Activated naive CD8-positive, alpha-beta T cell treated with anti-CD3 and anti-CD28 coated beads, Interleukin-2, amount 50 U/mL, for 16 hours (primary cell): Measurements from ENCODE around the gene ARL6IP5.

Experiments used
- DNase-seq: peaks from one replicate; pipeline ENCODE4 v3.0.0-alpha.2; 2020; ENCODE audit warnings: low read depth, low spot score

Gene ARL6IP5, protein sequence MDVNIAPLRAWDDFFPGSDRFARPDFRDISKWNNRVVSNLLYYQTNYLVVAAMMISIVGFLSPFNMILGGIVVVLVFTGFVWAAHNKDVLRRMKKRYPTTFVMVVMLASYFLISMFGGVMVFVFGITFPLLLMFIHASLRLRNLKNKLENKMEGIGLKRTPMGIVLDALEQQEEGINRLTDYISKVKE

DNA sequence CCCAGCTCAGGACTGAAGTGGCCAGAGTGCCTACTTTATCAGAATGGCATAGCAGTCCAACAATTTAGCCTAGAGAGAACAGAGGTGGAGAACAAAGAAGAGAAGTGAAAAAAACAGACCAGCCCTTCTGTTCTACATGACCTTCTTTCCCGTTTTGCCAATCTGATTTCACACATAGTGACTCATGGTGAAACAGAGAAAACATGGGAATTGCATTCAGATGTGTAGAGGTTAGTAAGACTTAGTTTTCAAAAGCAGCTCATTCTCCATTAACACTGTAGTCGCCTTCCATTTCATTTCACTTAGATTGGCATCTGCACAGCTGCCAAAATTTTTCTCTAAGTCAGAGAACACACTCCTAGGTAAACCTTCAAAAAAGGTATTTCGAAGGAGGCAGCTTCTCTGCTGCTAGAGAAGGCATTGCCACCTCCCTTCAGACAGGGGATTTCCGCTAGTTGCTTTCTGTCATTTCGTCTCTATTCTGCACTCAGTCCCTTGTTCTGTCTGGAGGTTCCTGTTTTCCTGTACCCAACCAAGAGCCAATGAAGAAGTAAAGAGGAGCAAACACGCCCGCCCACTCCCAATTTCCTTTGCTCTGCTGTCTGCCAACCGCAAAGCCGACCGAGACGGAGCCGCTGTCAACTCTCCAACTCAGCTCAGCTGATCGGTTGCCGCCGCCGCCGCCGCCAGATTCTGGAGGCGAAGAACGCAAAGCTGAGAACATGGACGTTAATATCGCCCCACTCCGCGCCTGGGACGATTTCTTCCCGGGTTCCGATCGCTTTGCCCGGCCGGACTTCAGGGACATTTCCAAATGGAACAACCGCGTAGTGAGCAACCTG is at the start of gene ARL6IP5:
TSS of gene ARL6IP5 (plus strand) at position 612 of the 842 bp plus-strand sequence. CDS start at position 723, 111 bp downstream.
- peak; percentile 69 for DNase-seq

DNA sequence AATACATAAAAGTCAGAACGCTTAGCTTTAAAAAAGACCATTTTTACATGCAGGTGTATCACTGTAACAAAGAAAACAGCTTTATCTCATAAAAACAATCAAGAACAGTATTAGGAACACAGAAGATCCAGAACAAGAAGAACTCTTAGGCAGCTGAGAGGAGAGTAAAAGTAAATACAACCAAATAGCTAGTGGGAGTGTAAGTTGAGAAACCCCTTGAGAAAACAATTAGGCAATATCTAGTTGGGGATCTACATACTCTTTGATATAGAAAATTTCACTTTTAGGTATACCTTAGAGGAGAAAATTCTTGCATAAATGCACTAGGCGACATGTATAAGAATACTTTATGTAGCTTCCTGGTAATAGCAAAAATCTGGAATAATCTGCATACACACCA is 40.1 kb upstream of the ARL6IP5 start:
- DNase-seq, result no peak

DNA sequence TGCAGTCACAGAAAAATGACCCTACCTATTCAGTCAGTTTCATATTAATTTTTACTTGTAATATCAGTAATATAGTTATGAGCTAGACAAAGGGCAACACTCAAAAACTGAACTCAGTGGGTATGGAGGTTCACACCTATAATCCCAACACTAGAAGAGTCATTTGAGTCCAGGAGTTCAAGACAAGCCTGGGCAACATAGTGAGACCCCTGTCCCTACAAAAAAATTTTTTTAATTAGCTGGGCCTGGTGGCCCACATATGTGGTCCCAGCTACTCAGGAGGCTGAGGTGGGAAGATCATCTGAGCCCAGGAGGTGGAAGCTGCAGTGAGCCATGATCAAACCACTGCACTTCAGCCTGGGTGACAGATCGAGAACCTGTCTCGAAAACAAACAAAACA is 35.7 kb upstream of the ARL6IP5 start:
- no peak for DNase-seq

DNA sequence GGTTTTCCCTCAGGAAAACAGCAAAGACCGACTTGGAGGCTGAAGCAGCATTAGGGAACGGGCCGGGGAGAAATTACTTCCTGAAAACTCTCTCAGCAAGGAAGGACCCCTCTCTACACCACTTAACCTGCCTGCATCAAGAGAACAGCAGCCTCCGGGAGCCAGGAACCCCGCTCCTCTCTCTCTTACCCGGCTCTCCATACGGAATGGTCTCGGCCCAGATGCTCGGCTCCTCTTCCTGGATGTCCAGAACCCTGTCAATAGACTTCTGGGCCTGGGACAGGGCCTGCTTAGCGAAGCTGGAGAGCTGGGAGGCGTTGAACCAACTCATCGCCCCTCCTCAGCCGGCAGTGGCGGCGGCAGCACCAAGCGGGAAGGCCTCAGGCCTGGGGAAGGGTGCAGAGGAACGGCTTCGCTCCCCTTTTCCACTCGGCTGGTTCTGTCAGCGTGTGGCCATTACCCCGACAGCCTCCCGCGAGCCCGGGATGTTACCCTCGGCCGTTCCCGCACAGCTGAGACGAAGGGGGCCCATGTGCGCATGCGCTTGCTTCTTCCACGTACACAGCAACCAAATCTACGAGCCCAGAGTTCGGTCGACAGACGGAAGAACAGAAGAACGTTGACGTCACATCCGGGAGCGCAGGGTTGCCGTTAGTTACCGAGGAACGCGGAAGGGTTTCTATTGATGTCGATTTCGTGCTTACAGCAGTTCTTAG is 32.8 kb upstream of the ARL6IP5 start, which contains the start of gene TMF1:
TSS of gene TMF1 (minus strand) at position 578 of the 716 bp plus-strand sequence. CDS start at position 331, 247 bp downstream.
- DNase-seq, result peak; percentile 97

DNA sequence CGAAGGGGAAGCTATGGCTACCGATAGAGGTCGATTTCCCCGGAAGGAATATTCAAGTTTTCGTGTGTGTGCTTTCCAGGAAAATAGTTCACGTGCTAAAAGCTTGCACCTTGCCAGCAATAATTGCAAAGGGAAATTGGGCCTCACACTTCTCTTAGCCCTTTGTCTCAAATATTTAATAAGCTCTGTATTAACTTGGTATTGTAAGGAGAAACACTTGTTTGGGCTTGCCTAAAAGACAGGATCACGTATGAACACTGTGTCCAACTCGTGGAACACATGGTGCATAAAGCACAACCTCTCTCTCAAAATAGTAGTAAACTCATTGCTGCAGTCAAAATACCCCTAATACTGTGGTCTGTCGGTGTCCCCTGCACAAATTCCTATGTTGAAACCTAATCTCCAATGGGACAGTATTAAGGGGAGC is 32.3 kb upstream of the ARL6IP5 start:
- no peak for DNase-seq

DNA sequence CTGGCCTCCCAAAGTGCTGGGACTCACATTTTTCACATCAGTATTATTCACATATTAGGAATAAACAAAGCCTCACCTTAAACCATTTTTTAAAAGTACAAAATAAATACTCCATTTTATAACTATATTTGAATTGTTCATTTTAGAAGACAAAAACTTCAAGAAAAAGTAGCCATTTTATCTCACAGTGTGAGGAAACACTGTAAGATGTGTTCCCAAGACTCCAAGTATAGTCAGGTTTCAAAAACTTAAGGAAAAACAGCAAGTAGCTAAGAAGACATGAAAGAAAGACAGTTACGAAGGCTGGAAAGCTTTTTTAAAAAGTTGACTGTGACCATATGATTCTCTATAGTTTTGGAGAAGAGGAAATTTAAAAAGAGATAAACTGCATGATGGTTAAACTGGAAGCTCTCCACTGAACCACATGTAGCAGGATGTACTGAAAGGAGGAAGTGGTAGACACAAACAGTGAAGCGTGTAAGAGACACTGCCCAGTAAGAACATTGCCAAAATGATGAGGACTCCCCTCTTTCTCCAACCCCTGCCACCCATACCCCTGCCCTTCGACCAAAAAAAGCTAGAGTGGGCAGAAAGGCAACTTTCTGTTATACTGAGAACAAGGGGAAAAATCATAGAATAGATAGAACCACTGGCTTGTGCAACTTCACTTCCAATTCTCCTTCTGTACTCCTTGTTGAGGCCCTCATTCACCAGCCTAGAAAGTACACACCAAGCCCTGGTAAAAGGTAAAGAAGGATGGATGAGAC is 26.4 kb upstream of the ARL6IP5 start:
- DNase-seq, result no peak

DNA sequence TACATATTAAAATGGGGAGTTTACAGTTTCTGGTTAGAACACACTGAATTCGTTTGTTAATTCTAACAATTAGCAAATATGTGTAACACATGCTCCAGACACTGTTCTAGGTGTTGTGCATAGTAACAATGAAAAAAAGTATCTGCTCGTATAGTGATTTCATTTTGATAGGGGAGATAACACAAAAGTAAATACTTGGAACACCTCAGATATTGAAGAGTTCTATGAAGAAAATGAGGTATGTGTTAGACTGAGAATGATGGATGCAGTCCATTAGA is 25.9 kb upstream of the ARL6IP5 start:
- no peak for DNase-seq

DNA sequence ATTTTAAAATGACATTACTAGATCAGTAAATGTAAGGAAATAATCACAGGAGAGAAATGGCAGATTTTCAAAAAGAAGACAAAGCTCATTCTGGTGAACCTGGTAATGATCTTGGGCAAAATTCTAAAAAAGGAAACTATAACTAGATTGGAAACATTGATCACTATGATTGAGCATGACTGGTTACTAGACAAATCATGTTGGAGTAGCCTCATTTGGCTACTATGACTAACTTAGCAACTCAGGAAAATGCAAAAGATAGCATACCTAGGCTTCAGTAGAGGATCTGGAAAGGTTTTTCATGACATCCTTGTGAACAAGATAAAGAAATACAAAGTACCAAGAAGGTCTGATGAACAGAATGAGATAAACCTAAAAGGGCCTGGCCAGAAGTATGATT is 25.0 kb upstream of the ARL6IP5 start:
- no peak for DNase-seq

DNA sequence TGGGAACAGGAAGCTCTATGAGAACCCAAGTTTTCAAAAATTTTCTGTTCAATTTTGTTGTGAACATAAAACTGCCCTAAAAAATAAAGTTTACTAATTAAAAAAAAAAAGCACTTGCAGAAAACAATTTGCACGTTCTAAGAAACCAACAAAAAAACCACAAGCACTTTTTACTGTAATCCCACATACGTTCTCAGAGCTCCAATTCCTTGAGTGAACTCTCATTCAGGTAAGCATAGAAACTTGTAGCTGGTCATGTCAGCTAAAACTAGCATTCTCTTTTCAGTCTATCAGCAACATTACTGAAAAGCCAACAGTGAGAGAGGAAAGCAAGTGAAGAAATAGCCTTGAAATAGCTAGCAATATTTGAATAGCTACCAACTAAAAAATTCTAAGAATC is 21.1 kb upstream of the ARL6IP5 start:
- DNase-seq, result no peak

DNA sequence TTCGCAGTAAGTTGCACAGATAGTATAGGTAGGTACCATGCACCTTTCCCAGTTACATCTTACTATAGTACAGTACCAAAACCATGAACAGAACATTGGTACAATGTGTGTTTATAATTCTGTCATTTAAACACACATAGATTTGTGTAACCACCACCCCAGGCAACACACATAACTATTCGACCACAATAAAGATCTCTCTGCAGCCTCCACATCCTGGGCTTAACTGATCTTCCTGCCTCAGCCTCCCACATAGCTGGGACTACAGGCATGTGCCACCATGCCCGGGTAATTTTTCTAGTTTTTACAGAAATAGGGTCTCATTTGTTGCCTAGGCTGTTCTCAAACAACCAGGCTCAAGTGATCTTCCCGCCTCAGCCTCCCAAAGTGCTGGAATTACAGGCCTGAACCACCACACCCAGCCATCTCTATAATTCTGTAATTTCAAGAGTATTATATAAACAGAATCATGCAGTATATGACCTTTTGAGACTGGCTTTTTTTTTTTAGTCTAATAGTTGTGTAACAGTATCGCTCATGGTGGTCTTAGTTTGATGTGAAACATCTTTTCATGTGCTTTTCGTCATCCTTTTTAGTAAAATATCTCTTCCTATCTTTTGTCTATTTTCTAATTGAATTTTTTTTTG is 19.3 kb upstream of the ARL6IP5 start:
- DNase-seq, result no peak

DNA sequence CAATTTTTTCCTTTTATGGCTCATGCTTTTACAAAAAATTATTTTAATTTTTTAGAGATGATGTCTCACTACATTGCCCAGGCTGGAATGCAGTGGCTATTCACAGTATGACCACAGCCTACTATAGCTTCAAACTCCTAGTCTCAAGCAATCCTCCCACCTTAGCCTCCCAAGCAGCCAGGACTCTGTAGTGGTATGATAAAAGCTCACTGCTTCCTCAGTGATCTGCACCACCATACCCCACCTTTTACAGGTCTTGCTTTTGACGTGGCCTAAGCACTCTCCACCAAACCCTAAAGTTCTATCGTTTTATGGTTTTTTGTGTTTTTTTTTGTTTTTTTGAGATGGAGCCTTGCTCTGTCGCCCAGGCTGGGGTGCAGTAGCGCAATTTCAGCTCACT is 18.6 kb upstream of the ARL6IP5 start:
- DNase-seq, result no peak

DNA sequence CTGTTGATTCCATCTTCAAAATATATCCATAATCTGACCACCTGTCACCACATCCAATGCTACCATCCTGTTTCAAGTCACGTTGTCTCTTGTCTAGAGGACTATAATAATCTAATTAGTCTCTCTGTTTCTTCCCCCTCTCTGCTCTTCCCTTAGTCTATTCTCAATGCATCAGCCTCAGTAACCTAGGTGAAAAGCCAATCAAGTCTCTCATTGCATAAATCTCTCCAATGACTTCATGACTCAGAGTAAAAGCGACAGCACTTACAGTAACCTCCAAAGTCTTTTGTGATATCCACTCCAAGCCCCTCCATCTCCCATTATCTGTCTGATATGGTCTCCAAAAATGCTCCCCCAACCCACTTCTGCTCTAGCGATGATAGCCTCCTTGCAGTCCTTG is 11.8 kb upstream of the ARL6IP5 start:
- no peak for DNase-seq

DNA sequence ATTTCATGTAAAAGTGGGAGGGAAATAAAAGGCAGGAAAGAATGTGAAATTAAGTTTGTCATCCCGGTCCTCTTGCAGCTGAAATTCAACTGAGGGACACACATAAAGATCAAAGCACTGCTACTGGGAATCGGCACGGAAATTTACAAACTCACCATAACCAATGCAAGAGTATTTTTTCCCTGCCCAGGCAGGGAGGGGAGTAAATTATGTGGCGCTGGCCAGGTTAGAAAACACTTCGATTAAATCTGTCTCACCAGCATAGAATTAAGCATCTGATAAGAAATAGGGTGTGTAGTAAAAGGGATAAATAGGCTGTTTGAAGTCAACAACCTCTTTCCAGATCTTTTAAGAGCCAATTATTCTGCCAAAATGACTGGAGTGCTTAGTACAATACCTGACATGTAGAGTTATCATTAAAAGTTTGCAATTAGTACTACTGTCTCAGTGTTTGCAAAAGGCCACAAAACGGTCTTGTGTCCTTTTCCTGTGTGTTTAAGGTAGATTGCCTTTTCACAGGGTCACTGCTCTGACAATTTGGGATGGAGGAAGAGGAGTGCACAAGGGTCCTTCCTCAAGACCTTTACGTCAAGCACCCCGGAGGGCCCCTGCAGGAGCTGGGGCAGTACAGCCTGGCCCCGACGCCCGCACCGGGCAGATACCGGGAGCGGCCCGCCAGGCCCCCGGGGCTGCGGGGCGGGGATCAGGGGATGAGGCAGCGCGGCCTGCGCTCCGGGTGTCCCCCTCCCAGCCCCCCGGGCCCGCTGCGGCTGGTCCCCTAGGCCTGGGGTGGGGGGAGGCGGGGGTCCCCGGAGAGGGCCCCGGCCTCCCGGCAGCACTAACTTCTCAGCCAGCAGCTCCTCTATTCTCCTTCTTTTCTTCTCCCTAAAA is 5.2 kb upstream of the ARL6IP5 start:
- DNase-seq, result no peak

DNA sequence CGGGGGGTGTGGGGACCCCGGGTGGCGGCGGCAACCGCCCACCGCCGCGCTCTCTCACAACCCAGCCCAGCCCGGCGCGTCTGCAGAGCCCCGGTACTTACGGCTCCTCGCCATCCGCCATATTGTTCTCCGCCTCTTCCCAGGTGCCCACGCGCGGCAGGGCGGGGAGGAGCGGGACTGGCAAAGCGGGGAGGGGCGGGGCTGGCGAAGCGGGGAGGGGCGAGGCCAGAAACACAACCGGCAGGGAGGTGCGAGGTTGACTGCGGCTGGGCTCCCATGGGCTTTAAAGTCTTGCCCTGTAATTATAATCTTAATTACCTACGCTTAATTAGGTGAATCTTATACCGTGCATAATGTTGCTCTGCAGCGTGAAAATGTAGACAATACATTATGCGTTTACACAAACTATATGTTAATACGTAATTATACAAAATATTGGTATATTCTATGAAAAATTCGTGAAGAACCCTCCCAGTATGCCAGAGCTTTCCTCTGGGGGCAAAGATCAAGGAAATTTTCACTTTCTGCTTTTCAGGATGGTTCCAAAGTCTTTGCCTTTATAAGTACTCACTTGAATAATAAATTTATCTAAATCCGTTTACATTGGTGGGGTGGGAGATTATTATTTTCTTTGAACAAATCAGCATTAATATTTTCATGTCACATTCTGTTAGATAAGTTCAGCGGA is 4.4 kb upstream of the ARL6IP5 start, which contains the start of gene UBA3:
TSS of gene UBA3 (minus strand) at position 133 of the 688 bp plus-strand sequence. CDS start at position 121, 12 bp downstream.
- peak; percentile 90 for DNase-seq

DNA sequence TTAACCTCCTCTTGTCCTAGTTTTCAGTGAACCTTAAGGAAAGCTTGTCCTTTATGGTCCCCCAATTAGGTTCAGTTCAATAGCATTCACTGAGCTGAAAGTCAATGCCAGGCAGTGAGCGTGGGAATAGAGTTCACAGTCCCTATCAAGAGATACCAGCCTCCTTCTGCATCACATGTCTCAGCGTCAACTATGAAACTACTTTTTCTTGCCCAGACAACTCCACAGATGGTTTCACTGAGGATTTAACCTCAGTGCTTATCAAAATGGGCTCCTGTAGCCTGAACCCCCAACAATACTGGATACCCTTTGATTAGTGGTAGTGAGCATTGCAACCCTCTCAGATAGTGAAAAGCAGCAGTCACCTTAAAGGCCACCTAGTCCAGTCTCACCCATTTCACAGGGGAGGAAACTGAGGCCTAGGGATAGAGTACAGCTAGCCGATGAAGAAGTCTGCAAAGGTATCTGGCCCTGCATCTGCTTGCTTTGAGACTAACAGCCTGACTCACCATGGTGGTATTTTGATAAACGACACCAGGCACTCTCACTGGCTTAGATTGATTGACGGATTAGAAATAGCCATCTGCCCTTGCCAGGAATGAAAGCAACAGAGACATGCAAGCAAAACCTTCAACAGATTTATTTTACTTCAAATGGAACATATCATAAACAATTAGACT is 3.0 kb upstream of the ARL6IP5 start:
- no peak for DNase-seq

DNA sequence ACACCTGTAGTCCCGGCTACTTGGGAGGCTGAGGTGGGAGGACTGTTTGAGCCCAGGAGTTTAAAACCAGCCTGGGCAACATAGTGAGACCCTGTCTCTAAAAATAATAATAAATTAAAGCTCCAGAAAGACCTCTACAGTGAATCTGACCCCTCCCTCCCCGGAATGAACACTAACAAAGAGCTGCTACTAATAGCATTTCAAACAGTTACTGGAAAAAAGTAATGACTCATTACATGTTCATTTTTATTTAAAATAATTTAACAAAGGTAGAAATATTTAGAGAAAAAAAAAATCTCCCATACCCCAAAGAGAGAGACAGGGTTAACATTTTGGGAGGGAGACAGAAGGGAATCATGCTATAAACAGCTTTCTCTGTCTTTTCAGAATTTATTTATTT is 2.4 kb upstream of the ARL6IP5 start:
- DNase-seq, result no peak

DNA sequence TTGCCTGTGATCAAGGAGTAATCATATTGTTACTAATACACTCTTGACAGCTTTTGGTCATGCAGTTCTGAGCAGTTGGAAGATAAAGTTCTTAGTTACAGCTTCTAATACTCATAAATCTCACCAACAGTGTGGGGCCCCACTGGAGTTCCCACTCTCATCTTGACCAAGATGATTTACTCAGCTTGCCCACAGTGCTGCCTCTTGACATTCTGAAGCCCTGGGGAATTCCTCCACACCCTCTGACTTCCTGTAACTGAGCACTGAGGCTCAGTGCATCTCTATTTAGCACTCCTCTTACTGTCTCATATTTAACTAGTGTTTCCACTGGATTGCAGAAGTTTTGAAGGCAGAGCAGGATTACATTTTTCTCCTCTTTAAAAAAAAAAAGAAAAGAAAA is 1.9 kb upstream of the ARL6IP5 start:
- DNase-seq, result peak; percentile 31

DNA sequence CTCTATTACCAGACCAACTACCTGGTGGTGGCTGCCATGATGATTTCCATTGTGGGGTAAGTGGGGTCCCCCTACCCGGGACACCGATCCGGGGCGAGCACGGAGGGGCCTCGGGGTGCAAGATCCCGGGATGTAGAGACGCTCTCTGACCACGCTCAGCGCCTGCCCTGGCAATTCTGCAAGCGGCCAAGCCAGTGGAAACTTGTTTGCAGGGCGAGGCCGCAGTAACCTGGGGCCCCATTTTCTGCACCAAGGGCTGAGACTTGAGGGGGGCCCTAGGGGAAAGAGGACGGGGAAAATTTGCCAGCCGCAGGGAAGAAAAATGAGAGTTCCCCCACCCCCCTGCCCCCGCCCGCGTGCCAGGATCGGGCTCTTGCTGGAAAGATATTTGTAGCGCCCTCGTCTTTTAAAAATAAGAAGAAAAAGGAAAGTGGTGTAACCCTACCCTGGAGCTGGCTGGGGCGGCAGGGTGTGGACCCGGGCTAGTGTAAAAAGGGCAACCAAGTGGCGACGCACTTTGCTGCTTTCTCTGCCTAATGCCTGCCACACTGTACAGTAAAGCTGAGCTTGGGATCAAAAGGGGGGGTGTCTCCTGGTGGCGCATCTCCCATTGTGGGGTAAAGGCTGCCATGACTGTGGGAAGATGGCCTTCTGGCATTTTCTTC is 563 bp downstream of the ARL6IP5 start:
- DNase-seq, result no peak
